GM12878 (cell line): ENCODE data around the gene TOMM20. TPM values are rescaled to one million over a fixed set of nuclear protein-coding genes. Genes with fewer than 3 reads are reported as not detected.
"Not testable (repeated sequence)": the region's sequence is repeated elsewhere in the genome, so short reads cannot be mapped to it uniquely, and the experiment has no call there.

ENCODE experiments used
- ATAC-seq: fragments of 200-7000 bp; cut with Tn5 transposase; 3 replicates; pipeline ENCODE4 v1.9.1; 2020; ENCODE audit warnings: mild to moderate bottlenecking, moderate library complexity
- BruUV-seq: library from RNA; stranded (reverse); fragments of 400-500 nt; replicated peaks from 2 replicates; lab custom pipeline; 2021; lab: Mats Ljungman, UMichigan
- CTCF ChIA-PET: fragments of 300-600 bp; sonication (Branson Sonifier 250); formaldehyde crosslinking; extraction: SDS; loops from one replicate; lab custom pipeline; 2021; ENCODE audit warnings: inconsistent platforms; lab: Yijun Ruan, JAX
- POLR2A ChIA-PET: fragments of 350-600 bp; formaldehyde crosslinking; extraction: SDS; loops from one replicate; lab custom pipeline; 2021; ENCODE audit warnings: inconsistent platforms; lab: Charles Lee
- RAD21 ChIA-PET: fragments of 300-600 bp; sonication (Branson Sonifier 250); formaldehyde crosslinking; loops from one replicate; lab custom pipeline; 2023; ENCODE audit warnings: antibody characterized with exemption; ENCODE audit not compliant: unreplicated experiment; lab: Charles Lee
- SMC1A ChIA-PET: fragments of 300-600 bp; sonication (Branson Sonifier 250); formaldehyde crosslinking; loops from one replicate; lab custom pipeline; 2023; ENCODE audit not compliant: unreplicated experiment, uncharacterized antibody; lab: Charles Lee
- DNase-seq: peaks from one replicate; pipeline ENCODE4 v3.0.0-alpha.2; 2011; ENCODE audit warnings: low read depth, low spot score
- FAIRE-seq: peaks from 3 replicates; lab custom pipeline; 2011; peaks lifted over from hg19 to GRCh38; lab: Jason Lieb, UNC
- H2AFZ ChIP-seq: 2 replicates; pipeline ENCODE4 v1.6.0; 2011; ENCODE audit warnings: low read depth, low read length, control low read depth; ENCODE audit not compliant: control insufficient read depth
- H3K27ac ChIP-seq: 2 replicates; pipeline ENCODE4 v1.5.1; 2011; ENCODE audit warnings: control low read depth; ENCODE audit not compliant: control insufficient read depth, insufficient read depth
- H3K27me3 ChIP-seq, 2 experiments: replicated peaks in 1 of 2; 2 replicates each; pipeline versions ENCODE4 v1.6.0 to v1.6.1; 2011; ENCODE audit warnings: low read length in 1 of 2; ENCODE audit not compliant: control insufficient read depth in 2 of 2, insufficient read depth in 2 of 2
- H3K36me3 ChIP-seq, 2 experiments: 2 replicates each; pipeline ENCODE4 v1.5.1; 2011; ENCODE audit warnings: low read length in 1 of 2; ENCODE audit not compliant: control insufficient read depth in 2 of 2, insufficient read depth in 2 of 2
- H3K4me1 ChIP-seq: 2 replicates; pipeline ENCODE4 v1.6.1; 2011; ENCODE audit warnings: mild to moderate bottlenecking, low read length, moderate library complexity, mixed read lengths; ENCODE audit not compliant: control insufficient read depth, insufficient read depth
- H3K4me2 ChIP-seq: 2 replicates; pipeline ENCODE4 v1.6.0; 2011; ENCODE audit warnings: control low read depth; ENCODE audit not compliant: control insufficient read depth, insufficient read depth
- H3K4me3 ChIP-seq: fragments of 200-600 bp; sonication (generic); 2 replicates; pipeline ENCODE4 v1.5.1; 2016
- H3K79me2 ChIP-seq: 2 replicates; pipeline ENCODE4 v1.6.0; 2011; ENCODE audit warnings: low read length; ENCODE audit not compliant: control insufficient read depth, insufficient read depth
- H3K9ac ChIP-seq: 2 replicates; pipeline ENCODE4 v1.8.0; 2011; ENCODE audit warnings: low read length, control low read depth, mixed read lengths; ENCODE audit not compliant: control insufficient read depth, insufficient read depth
- H3K9me3 ChIP-seq: replicated peaks from 3 replicates; pipeline ENCODE4 v1.5.1; 2011; ENCODE audit warnings: mild to moderate bottlenecking, low read length; ENCODE audit not compliant: control insufficient read depth, insufficient read depth
- H4K20me1 ChIP-seq: 2 replicates; pipeline ENCODE4 v1.6.0; 2011; ENCODE audit not compliant: control insufficient read depth, insufficient read depth
- IKZF1 ChIP-seq: fragments of 450-650 bp; conservative IDR thresholded peaks from 2 replicates; pipeline ENCODE4 v1.6.1; 2017; ENCODE audit warnings: antibody characterized with exemption, mild to moderate bottlenecking
- MEF2A ChIP-seq: IDR thresholded peaks from 2 replicates; pipeline ENCODE4 v1.6.1; 2011; ENCODE audit warnings: low read depth, mild to moderate bottlenecking, low read length, moderate library complexity; ENCODE audit not compliant: insufficient read depth
- SMARCA5 ChIP-seq: fragments of 450-650 bp; IDR thresholded peaks from 2 replicates; pipeline ENCODE4 v1.6.1; 2017; ENCODE audit warnings: mild to moderate bottlenecking
- WGBS: methylation state at CpG from one replicate; pipeline ENCODE4 v1.1.6; 2016; ENCODE audit warnings: low lambda C conversion rate; ENCODE audit not compliant: insufficient replicate concordance, insufficient coverage; ENCODE audit errors: missing lambda C conversion rate; 5-methylcytosine and 5-hydroxymethylcytosine counted together
- in situ Hi-C: fragments of 300-500 bp; cut with MboI; formaldehyde crosslinking; loops from 9 replicates; pipeline ENCODE4 v1.14.3; 2018; ENCODE audit warnings: mixed read lengths
- intact Hi-C: fragments of 100-400 bp; cut with micrococcal nuclease; formaldehyde crosslinking; loops from one replicate; pipeline ENCODE4 v1.14.2; 2022; ENCODE audit not compliant: unreplicated experiment
- polyA plus RNA-seq, 11 experiments: library from polyadenylated mRNA; depleted of rRNA in 4 of 11; unstranded in 6 of 11; stranded (reverse) in 5 of 11; fragments of >200 nt; fragmentation: Nextera tagmentation in 4 of 11; fragmentation: Illumina TruSeq in 1 of 11; extraction: Ambion mirVana in 4 of 11; extraction: Trizol in 1 of 11; gene quantifications; 1 replicate in 1 of 11; 2 replicates in 10 of 11; pipeline versions ENCODE4 v1.2.1 to v1.2.3, GENCODE V29; 2011 to 2016; ENCODE audit warnings: inconsistent platforms in 2 of 11, missing spikeins in 2 of 11, low read depth in 1 of 11
- total RNA-seq, 4 experiments: library from RNA; depleted of rRNA in 3 of 4; stranded (reverse); fragments of >200 nt in 3 of 4; fragmentation: Illumina TruSeq in 1 of 4; extraction: Trizol in 1 of 4; gene quantifications; 2 replicates each; pipeline versions ENCODE4 v1.2.1 to v1.2.3, GENCODE V29; 2013 to 2021

The TOMM20 gene
- total and polyA plus RNA-seq, 10 of the 15 experiments (the other 5 are each of a cell fraction or from before 2014, with no cell fraction given) = 39.8 to 138 (median 70.1) TPM

DNA sequence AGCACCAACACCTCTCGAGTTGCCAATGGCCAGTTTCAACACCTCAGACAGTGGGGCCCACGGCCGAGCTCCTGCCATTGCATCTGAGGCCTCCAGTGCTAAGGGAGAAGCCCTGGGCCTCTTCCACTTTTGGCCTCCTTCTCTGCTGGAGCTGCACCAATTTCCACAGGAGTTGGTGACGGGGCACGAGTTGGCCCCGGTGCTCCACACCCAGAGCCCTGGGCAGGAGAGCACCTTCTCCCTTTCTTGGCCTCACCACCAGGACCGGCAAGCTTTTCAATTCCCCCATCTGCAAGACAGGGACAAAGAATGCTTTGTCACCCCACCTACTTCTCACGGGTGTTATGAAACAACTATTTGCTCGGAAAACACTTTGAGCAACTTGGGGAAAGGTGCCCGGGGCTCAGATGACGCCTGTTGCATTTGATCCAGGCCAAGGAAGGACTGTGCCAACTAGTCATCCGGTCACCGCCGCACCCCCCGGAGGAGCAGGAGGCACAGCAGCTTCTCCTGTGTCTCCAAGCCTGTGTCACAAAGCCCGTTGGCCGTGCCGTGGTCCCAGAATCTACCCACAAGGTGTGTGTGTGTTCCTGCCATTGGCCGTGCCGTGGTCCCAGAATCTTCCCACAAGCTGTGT lies 55.2 kb downstream of the TOMM20 start:
- H3K4me3 ChIP-seq = no peak overlapping the region
- H3K9me3 ChIP-seq = no peaks in the 10 kb centered on the region
- no peak for DNase-seq
- H3K79me2 ChIP-seq = peaks cover 11% of the 10 kb centered on the region
- no peak overlapping the region for H2AFZ ChIP-seq
- no peaks in the 10 kb centered on the region for H3K36me3 ChIP-seq
- in situ Hi-C loops = loop anchor here (5.0 kb wide), 1 partner anchor 51 kb away; no protein-coding TSS in a partner anchor
- no peak for ATAC-seq
- H3K4me2 ChIP-seq = peak overlapping the region; percentile 80
- H3K27me3 ChIP-seq = no peaks in the 10 kb centered on the region
- ChIA-PET POLR2A (interaction anchor here (0.7 to 4.2 kb wide), 13 partner anchors 11 to 348 kb away, joined by 3 to 17 read pairs (median 4); no protein-coding TSS in a partner anchor), RAD21 (interaction anchor here (0.7 to 7.9 kb wide), 15 partner anchors 22 to 476 kb away, joined by 3 to 85 read pairs (median 8); no protein-coding TSS in a partner anchor), CTCF (interaction anchor here (0.8 to 1.9 kb wide), 7 partner anchors 9 to 574 kb away, joined by 3 to 6 read pairs (median 5); no protein-coding TSS in a partner anchor), SMC1A (interaction anchor here (0.7 to 7.2 kb wide), 19 partner anchors 10 to 573 kb away, joined by 3 to 71 read pairs (median 4); no protein-coding TSS in a partner anchor)
- H3K27ac ChIP-seq = peak overlapping the region; percentile 99
- FAIRE-seq = no peak
- no peaks in the 10 kb centered on the region for H4K20me1 ChIP-seq
- no TSS peak for BruUV-seq
- peak overlapping the region; percentile 84; the same call in 1 of the 2 replicates for H3K9ac ChIP-seq
- H3K4me1 ChIP-seq = peaks cover 52% of the 10 kb centered on the region
- 94% methylated on average over 20 of the region's 20 CpGs for WGBS
- TF ChIP-seq MEF2A (no peak), SMARCA5 (peak; percentile 9; the same call in 1 of the 2 replicates), IKZF1 (0 out of 2 replicates have a peak, but pooled peaks have one; percentile 21)
- intact Hi-C loops = no loop called here

DNA sequence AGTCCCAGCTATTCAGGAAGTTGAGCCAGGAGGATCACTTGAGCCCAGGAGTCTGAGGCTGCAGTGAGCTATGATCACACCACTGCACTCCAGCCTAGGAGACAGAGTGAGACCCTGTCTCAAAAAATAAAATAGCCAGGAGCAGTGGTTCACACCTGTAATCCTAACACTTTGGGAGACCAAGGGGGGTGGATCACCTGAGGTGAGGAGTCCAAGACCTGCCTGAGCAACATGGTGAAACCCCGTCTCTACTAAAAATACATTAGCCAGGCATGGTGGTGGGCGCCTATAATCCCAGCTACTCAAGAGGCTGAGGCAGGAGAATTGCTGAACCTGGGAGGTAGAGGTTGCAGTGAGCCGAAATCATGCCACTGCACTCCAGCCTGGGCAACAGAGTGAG lies 56.1 kb downstream of the TOMM20 start:
- POLR2A ChIA-PET = interaction anchor here (0.8 to 4.2 kb wide), 4 partner anchors 15 to 61 kb away, joined by 3 to 15 read pairs (median 4); no protein-coding TSS in a partner anchor
- BruUV-seq, H2AFZ ChIP-seq, H3K27ac ChIP-seq, H3K9ac ChIP-seq, DNase-seq, H3K4me3 ChIP-seq, H3K9me3 ChIP-seq, H3K4me2 ChIP-seq, H3K27me3 ChIP-seq, FAIRE-seq, ATAC-seq, H4K20me1 ChIP-seq, intact Hi-C loops, H3K36me3 ChIP-seq, H3K79me2 ChIP-seq: not testable (repeated sequence)
- SMC1A ChIA-PET = interaction anchor here (0.7 to 7.2 kb wide), 6 partner anchors 10 to 146 kb away, joined by 3 to 71 read pairs (median 8); no protein-coding TSS in a partner anchor
- 93% methylated on average over 3 of the region's 3 CpGs for WGBS
- in situ Hi-C loops = loop anchor here (5.0 kb wide), 1 partner anchor 50 kb away; no protein-coding TSS in a partner anchor
- RAD21 ChIA-PET = interaction anchor here (0.8 to 7.9 kb wide), 8 partner anchors 11 to 101 kb away, joined by 3 to 85 read pairs (median 22); no protein-coding TSS in a partner anchor
- CTCF ChIA-PET = interaction anchor here (0.6 to 1.9 kb wide), 5 partner anchors 8 to 112 kb away, joined by 3 to 6 read pairs (median 6); no protein-coding TSS in a partner anchor
- peaks cover 43% of the 10 kb centered on the region for H3K4me1 ChIP-seq
